Heart left ventricle (tissue), 16 donors: ENCODE results near the gene AKNA. TPM values are rescaled to one million over a fixed set of nuclear protein-coding genes. Genes with fewer than 3 reads are reported as not detected.
"Not testable (repeated sequence)": the region's sequence is repeated elsewhere in the genome, so short reads cannot be mapped to it uniquely, and the experiment has no call there.

Experiments
- ATAC-seq, 4 donors: fragments of 200-7000 bp; cut with Tn5 transposase; one replicate each; pipeline ENCODE4 v1.9.1; 2020 to 2022; ENCODE audit warnings: moderate library complexity in 4 of 4, mild to moderate bottlenecking in 3 of 4, moderate number of reproducible peaks in 1 of 4
- DNase-seq, 5 donors: peaks; one replicate each; pipeline ENCODE4 v3.0.0-alpha.2; 2020
- H3K27ac ChIP-seq, 12 donors: fragments of 200-600 bp; sonication (generic) in 4 of 12; one replicate each; pipeline versions ENCODE4 v1.5.0 to v1.8.0; 2016 to 2022; ENCODE audit warnings: mild to moderate bottlenecking in 2 of 12
- H3K27me3 ChIP-seq, 9 donors: fragments of 200-600 bp; sonication (generic) in 2 of 9; one replicate each; pipeline versions ENCODE4 v1.5.1 to v1.8.0; 2016 to 2022; ENCODE audit warnings: mild to moderate bottlenecking in 3 of 9
- H3K36me3 ChIP-seq, 9 donors: fragments of 200-600 bp; sonication (generic) in 2 of 9; one replicate each; pipeline versions ENCODE4 v1.5.0 to v1.8.0; 2018 to 2022; ENCODE audit warnings: mild to moderate bottlenecking in 2 of 9
- H3K4me1 ChIP-seq, 12 donors: fragments of 200-600 bp; sonication (generic) in 4 of 12; one replicate each; pipeline versions ENCODE4 v1.5.0 to v1.8.0; 2016 to 2022; ENCODE audit warnings: mild to moderate bottlenecking in 3 of 12
- H3K4me3 ChIP-seq, 12 donors: fragments of 200-600 bp; sonication (generic) in 4 of 12; one replicate each; pipeline versions ENCODE4 v1.5.0 to v1.8.0; 2017 to 2022; ENCODE audit warnings: mild to moderate bottlenecking in 9 of 12, moderate library complexity in 4 of 12
- H3K9me3 ChIP-seq, 12 donors: fragments of 200-600 bp; sonication (generic) in 4 of 12; one replicate each; pipeline versions ENCODE4 v1.5.0 to v1.8.0; 2016 to 2022; ENCODE audit warnings: mild to moderate bottlenecking in 1 of 12
- POLR2A ChIP-seq, 2 donors: fragments of 450-650 bp; IDR thresholded peaks; one replicate each; pipeline ENCODE4 v1.6.1; 2017; ENCODE audit warnings: antibody characterized with exemption in 2 of 2, mild to moderate bottlenecking in 2 of 2, moderate library complexity in 2 of 2
- WGBS, 4 donors: extraction: QIAGEN DNeasy Blood & Tissue Kit in 2 of 4; methylation state at CpG; one replicate each; pipeline versions ENCODE4 v1.1.5 to v1.1.7; 2013 to 2018; 5-methylcytosine and 5-hydroxymethylcytosine counted together
- intact Hi-C, 10 donors: fragments of 100-400 bp; cut with DNase I; formaldehyde crosslinking; loops; one replicate each; pipeline versions ENCODE4 v1.11.1 to v1.14.2; 2022
- polyA plus RNA-seq, 2 donors: library from polyadenylated mRNA; stranded (reverse); fragments of 200-250 nt; gene quantifications; one replicate each; pipeline ENCODE4 v1.2.3, GENCODE V29; 2013
- total RNA-seq, 9 donors: library from RNA; depleted of rRNA in 2 of 9; stranded (reverse); fragments of >200 nt in 2 of 9; fragmentation: NEBNext Ultra II Directional in 3 of 9; extraction: Animal tissue kit (Norgen Biotek cat#: 25700) in 3 of 9; gene quantifications; one replicate each; pipeline versions ENCODE4 v1.1.0 to v1.2.4, GENCODE V29; 2016 to 2023
- TF ChIP-seq, protein P1 (sequence below), 12 donors: fragments of 200-600 bp; sonication (generic) in 4 of 12; IDR thresholded peaks; one replicate each; pipeline versions ENCODE4 v1.5.0 to v1.8.0; 2018 to 2022; ENCODE audit warnings: antibody characterized with exemption in 12 of 12, mild to moderate bottlenecking in 5 of 12
- donor health status: ischemic (EF 13 %, LVEDD 7.1; RV severe dilation, severe dysfunction).
- donor health status: healthy with polysubstance abuse.
- donor health status: DM: no; HTN: yes; CAD: no.
- donor health status: DM: no; HTN: no; CAD: no.
- donor health status: ischemic (EF 25% LVEDD 6.9; RV normal size, moderate dysfunction).
- donor health status: ischemic (EF 25% LVEDD 5.7; RV mildly dilated, moderate dysfunction).
- donor health status: healthy.
- donor health status: DM: yes; HTN: yes; CAD: no.
- donor health status: ischemic (EF 35%, LVEDD 5.7; RV mildly dilated, moderate dysfunction).
- donor health status: nonischemic (EF 11% LVEDD 7.7; RV severe dilation, severe dysfunction).
- donor health status: DM: yes; HTN: yes; CAD: no.
- donor health status: PGD.
- donor health status: ischemic (EF 29% LVEDD 5.4; RV normal size, mild dysfunction).
- donor health status: nonischemic (EF 23%, LVEDD 6.1; RV moderate dilation, normal function).

AKNA gene
- total and polyA plus RNA-seq, 11 donors: 2.5 to 30.8 (median 4.4) TPM

DNA sequence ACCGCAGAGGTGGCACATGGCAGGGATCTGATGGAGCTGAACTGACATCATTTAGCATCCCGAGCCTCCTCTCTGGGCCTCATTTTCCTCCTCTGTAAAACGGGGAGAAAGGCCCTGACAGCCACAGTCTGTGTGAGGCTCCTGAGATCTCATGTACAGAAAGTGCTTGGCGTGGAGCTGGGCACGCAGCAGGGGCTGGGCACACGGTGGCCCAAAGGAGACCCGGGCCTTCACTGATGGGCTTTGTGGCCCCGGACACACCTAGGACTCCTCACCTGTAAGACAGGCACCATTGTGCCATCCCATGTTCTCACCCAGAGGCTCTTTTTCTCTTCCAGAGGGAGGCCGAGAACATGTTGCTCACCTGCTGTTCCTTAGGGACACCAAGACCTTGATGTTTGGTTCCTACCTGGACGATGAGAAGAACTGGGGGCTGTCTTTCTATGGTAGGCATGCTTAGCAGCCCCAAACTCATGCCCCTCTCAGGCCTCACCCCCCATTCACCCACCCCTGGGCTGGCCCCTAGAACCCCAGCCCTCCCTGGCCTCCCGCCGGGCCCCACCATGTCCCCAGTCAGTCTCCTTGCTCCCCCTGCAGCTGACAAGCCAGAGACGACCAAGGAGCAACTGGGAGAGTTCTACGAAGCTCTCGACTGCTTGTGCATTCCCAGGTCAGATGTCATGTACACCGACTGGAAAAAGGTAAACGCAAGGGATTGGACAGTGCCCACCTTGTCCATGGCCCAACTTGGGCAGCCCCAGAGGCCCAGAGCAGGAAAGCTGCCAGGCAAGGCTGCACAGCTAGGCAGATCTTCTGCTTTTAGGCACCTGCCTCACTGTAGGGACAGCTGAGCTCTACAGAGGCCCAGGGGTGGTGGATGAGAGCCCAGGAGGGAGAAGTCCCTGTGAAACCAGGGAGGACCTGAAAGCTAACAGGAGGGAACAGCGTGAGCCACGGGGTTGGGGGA lies 56.3 kb downstream of the AKNA start:
- not testable (repeated sequence) for DNase-seq

DNA sequence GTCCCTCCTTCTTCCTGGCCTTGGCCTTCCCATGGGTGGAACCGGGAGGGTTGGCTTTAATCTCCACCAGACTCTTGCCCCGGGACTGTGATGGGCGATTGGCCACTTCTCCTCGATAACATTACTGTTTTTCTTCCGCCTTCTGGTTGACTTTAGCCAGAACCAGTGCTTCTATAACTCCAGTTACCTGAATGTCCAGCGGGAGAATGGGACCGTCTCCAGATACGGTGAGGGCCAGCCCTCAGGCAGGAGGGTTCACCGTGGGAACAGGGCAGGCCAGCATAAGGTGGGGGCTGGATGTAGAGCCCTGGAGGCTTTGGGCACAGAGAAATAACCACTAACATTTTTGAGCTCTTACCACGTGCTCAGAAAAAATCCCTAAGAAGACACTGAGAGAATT lies 57.1 kb downstream of the AKNA start:
- Histone ChIP-seq H3K4me3 (no peak overlapping the region), H3K9me3 (no peaks in the 10 kb centered on the region), H3K36me3 (peaks cover 0 to 4% (median 0%) of the 10 kb centered on the region in 9 donors), H3K27me3 (peaks cover 0 to 6% (median 0%) of the 10 kb centered on the region in 9 donors), H3K4me1 (no peaks in the 10 kb centered on the region), H3K27ac (no peak overlapping the region)
- DNase-seq (no peak), ATAC-seq (no peak)
- WGBS, 4 donors: 63 to 75% (median 68%) methylated on average over 10 of the region's 10 CpGs
- intact Hi-C loops: no loop called here
- TF ChIP-seq, protein P1, sequence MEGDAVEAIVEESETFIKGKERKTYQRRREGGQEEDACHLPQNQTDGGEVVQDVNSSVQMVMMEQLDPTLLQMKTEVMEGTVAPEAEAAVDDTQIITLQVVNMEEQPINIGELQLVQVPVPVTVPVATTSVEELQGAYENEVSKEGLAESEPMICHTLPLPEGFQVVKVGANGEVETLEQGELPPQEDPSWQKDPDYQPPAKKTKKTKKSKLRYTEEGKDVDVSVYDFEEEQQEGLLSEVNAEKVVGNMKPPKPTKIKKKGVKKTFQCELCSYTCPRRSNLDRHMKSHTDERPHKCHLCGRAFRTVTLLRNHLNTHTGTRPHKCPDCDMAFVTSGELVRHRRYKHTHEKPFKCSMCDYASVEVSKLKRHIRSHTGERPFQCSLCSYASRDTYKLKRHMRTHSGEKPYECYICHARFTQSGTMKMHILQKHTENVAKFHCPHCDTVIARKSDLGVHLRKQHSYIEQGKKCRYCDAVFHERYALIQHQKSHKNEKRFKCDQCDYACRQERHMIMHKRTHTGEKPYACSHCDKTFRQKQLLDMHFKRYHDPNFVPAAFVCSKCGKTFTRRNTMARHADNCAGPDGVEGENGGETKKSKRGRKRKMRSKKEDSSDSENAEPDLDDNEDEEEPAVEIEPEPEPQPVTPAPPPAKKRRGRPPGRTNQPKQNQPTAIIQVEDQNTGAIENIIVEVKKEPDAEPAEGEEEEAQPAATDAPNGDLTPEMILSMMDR (IDR thresholded peaks at IDR 0.05): no peak
- TF ChIP-seq POLR2A (IDR thresholded peaks at IDR 0.05): no peak

More for the DNA sequence above, 56.3 kb downstream of the AKNA start:
- ATAC-seq, H3K27ac ChIP-seq, H3K4me1 ChIP-seq, H3K9me3 ChIP-seq, H3K27me3 ChIP-seq, H3K4me3 ChIP-seq, intact Hi-C loops: not testable (repeated sequence)
- H3K36me3 ChIP-seq: peaks cover 0 to 12% (median 0%) of the 10 kb centered on the region in 9 donors
- 78 to 90% (median 81%) methylated on average over 13 to 15 of the region's 19 CpGs for WGBS, 4 donors

DNA sequence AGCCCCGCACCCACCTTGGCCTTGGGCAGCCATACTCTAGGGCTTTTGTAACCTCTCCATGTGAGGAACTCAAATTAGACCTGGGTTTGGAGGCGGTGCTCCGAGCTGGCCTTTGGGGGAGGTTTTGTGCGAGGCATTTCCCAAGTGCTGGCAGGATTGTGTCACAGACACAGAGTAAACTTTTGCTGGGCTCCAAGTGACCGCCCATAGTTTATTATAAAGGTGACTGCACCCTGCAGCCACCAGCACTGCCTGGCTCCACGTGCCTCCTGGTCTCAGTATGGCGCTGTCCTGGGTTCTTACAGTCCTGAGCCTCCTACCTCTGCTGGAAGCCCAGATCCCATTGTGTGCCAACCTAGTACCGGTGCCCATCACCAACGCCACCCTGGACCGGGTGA lies 58.2 kb downstream of the AKNA start, which contains the start of gene ORM2:
Gene ORM2, plus strand, starts transcription at position 245 of the 398 bp plus-strand sequence. Its CDS starts 36 bp downstream, at position 281.
- peak in 2 of 4 donors; percentile 11 to 19 for ATAC-seq

DNA sequence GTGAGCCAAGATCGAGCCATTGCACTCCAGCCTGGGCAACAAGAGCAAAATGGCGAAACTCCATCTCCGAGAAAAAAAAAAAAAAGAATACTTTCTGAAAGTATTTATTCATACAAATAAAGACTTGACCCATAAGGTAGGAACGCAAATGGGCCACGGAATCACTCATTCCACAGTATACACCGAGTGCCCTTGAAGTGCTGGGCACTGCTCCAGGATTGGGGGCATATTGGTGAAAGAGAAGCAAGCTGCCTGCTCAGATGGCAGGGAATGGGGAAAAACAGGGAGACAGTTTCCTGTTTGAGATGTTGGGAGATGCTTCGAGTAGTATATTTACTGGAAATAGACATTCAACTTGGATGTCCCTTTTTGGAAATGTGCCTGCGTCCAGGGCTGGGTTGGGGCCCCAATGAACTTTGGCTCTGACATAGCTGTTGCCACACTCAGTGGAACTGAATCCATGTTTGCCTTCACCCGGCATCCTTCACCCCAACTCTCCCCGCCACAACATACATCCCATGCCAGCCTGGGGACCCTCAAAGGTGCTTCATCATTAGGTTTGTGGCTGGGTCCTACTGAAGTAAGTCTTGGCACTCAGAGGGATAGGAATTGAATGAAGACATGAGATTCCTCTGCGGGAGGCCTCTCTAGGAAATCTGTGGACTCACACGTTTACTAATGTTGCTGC lies 58.7 kb downstream of the AKNA start:
- H3K4me3 ChIP-seq, H3K4me1 ChIP-seq, H3K27me3 ChIP-seq, ATAC-seq, H3K9me3 ChIP-seq, DNase-seq, H3K36me3 ChIP-seq, intact Hi-C loops, H3K27ac ChIP-seq: not testable (repeated sequence)
- WGBS, 4 donors: 83 to 91% (median 85%) methylated on average over 10 to 11 of the region's 12 CpGs

More for the DNA sequence above, 58.2 kb downstream of the AKNA start, which contains the start of gene ORM2:
- H3K27me3 ChIP-seq, H3K36me3 ChIP-seq, intact Hi-C loops, DNase-seq, H3K4me1 ChIP-seq, H3K27ac ChIP-seq, H3K4me3 ChIP-seq, H3K9me3 ChIP-seq: not testable (repeated sequence)
- 88 to 100% (median 100%) methylated on average over 1 to 2 of the region's 10 CpGs; no CpG with 5 or more reads in 1 of the 4 donors for WGBS, 4 donors

DNA sequence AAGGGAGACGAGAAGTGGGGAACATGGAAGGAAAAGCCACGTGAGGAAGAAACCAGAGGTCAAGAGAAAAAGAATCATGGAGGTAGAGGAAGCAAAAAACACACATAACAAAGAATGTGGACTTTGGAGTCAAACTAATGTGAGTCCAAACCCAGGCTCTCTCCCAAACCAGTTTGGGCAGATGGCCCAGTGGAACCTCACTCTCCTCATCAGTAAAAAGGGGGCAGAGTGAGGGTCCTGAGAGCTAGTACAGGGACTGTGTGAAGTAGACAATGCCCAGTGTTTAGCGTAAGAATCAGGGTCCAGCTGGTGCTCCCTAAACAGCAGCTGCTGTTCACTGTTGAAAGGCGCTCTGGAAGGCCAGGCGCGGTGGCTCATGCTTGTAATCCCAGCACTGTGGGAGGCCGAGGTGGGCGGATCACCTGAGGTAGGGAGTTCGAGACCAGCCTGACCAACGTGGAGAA lies 59.4 kb downstream of the AKNA start:
- intact Hi-C loops, H3K4me3 ChIP-seq, H3K27ac ChIP-seq, H3K27me3 ChIP-seq, ATAC-seq, H3K4me1 ChIP-seq, H3K9me3 ChIP-seq, H3K36me3 ChIP-seq, DNase-seq: not testable (repeated sequence)
- WGBS, 4 donors: 84 to 90% (median 87%) methylated on average over 10 of the region's 10 CpGs

GRCh38 chr9:114327749-114328148 lies 60.0 kb downstream of the AKNA start:
- Histone ChIP-seq H3K27me3 (peaks cover 0 to 6% (median 0%) of the 10 kb centered on the region in 9 donors), H3K4me1 (no peaks in the 10 kb centered on the region), H3K36me3 (no peaks in the 10 kb centered on the region), H3K4me3 (no peak overlapping the region), H3K27ac (no peak overlapping the region), H3K9me3 (no peaks in the 10 kb centered on the region)
- WGBS, 4 donors: 88 to 94% (median 91%) methylated on average over 4 to 8 of the region's 8 CpGs
- no peak for TF ChIP-seq POLR2A (IDR thresholded peaks at IDR 0.05)
- TF ChIP-seq, protein P1 (IDR thresholded peaks at IDR 0.05): no peak
- DNase-seq (no peak), ATAC-seq (no peak)
- intact Hi-C loops: no loop called here

DNA sequence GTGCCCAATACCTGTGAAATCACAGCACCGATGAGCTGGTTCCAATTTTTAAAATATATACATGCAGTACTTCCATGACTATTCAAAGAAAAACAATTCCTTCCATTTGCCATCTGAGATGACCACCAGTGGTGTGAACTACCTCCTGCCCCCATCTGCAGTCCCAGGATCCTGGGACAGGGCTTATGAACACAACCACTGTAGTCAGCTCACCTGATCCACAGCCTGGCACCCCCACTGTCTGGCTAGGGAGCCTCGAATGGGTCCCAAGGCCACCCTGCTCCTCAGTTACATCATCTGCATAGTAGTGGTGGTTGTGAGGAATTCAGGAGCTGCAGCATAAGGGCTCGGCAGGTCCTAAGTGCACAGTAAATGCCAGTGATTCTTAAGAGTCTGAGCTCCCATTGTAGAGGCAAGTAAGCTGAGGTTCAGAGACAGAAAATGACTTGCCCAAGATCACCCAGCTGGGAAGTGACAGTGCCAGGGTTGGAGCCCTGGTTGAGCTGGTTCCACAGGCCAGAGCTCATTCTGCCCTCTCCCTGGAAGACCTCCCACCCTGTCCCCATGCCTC lies 62.0 kb downstream of the AKNA start:
- H3K4me3 ChIP-seq, DNase-seq, H3K27ac ChIP-seq, intact Hi-C loops, H3K27me3 ChIP-seq, H3K36me3 ChIP-seq, ATAC-seq, H3K9me3 ChIP-seq, H3K4me1 ChIP-seq: not testable (repeated sequence)
- 80 to 86% (median 84%) methylated on average over 3 of the region's 3 CpGs for WGBS, 4 donors

- intact Hi-C loops, H3K4me1 ChIP-seq, DNase-seq, H3K27ac ChIP-seq, H3K4me3 ChIP-seq, H3K27me3 ChIP-seq, H3K9me3 ChIP-seq, H3K36me3 ChIP-seq: not testable (repeated sequence)
- 80 to 87% (median 84%) methylated on average over 3 to 9 of the region's 9 CpGs for WGBS, 4 donors
- ATAC-seq: peak in 1 of 4 donors; percentile 17
These were observed 62.8 kb downstream of the AKNA start for GRCh38 chr9:114324965-114325364.
